Measurements from ENCODE around the gene SEMA4D. TPM values are rescaled to one million over a fixed set of nuclear protein-coding genes. Genes with fewer than 3 reads are reported as not detected.

The SEMA4D gene
- total RNA-seq, 1 donor from 2014 or later: 54.3 TPM

- no peak for DNase-seq (ENCODE audit: low spot score)
These were observed 30.6 kb upstream of the SEMA4D start for GRCh38 chr9:89528540-89528939.

GRCh38 chr9:89528131-89528530 lies 30.2 kb upstream of the SEMA4D start:
- DNase-seq (ENCODE audit: low spot score): no peak

GRCh38 chr9:89527084-89527483 lies 29.2 kb upstream of the SEMA4D start:
- DNase-seq (ENCODE audit: low spot score): no peak

- DNase-seq (ENCODE audit: low spot score): no peak
These were observed 28.8 kb upstream of the SEMA4D start for GRCh38 chr9:89526667-89527066.

GRCh38 chr9:89525446-89526374 lies 27.8 kb upstream of the SEMA4D start:
- no peak for DNase-seq (ENCODE audit: low spot score)

GRCh38 chr9:89524963-89525362 lies 27.1 kb upstream of the SEMA4D start:
- no peak for DNase-seq (ENCODE audit: low spot score)

- DNase-seq (ENCODE audit: low spot score): no peak
These were observed 26.0 kb upstream of the SEMA4D start for GRCh38 chr9:89523948-89524347.

- no peak for DNase-seq (ENCODE audit: low spot score)
These were observed 25.0 kb upstream of the SEMA4D start for GRCh38 chr9:89522959-89523285.

GRCh38 chr9:89522261-89522958 lies 24.5 kb upstream of the SEMA4D start:
- DNase-seq (ENCODE audit: low spot score): no peak

- no peak for DNase-seq (ENCODE audit: low spot score)
These were observed 21.5 kb upstream of the SEMA4D start for GRCh38 chr9:89519366-89519805.

- DNase-seq (ENCODE audit: low spot score): no peak
These were observed 20.8 kb upstream of the SEMA4D start for GRCh38 chr9:89518466-89519365.

- DNase-seq (ENCODE audit: low spot score): no peak
These were observed 17.5 kb upstream of the SEMA4D start for GRCh38 chr9:89515416-89515815.

GRCh38 chr9:89514956-89515355 lies 17.0 kb upstream of the SEMA4D start:
- no peak for DNase-seq (ENCODE audit: low spot score)

- DNase-seq (ENCODE audit: low spot score): no peak
These were observed 16.4 kb upstream of the SEMA4D start for GRCh38 chr9:89514337-89514736.

GRCh38 chr9:89513837-89514236 lies 15.9 kb upstream of the SEMA4D start:
- DNase-seq (ENCODE audit: low spot score): no peak

- no peak for DNase-seq (ENCODE audit: low spot score)
These were observed 14.5 kb upstream of the SEMA4D start for GRCh38 chr9:89512382-89512781.

- no peak for DNase-seq (ENCODE audit: low spot score)
These were observed 11.2 kb upstream of the SEMA4D start for GRCh38 chr9:89508951-89509615.

GRCh38 chr9:89505911-89506310 lies 8.0 kb upstream of the SEMA4D start:
- DNase-seq (ENCODE audit: low spot score): no peak

- DNase-seq (ENCODE audit: low spot score): no peak
These were observed 7.1 kb upstream of the SEMA4D start for GRCh38 chr9:89505048-89505447.

- DNase-seq (ENCODE audit: low spot score): no peak
These were observed 4.8 kb upstream of the SEMA4D start for GRCh38 chr9:89502671-89503070.

GRCh38 chr9:89502038-89502601 lies 4.2 kb upstream of the SEMA4D start:
- no peak for DNase-seq (ENCODE audit: low spot score)
